HUDEP-2 (cell line): Measurements from ENCODE around the gene SLC35G6.
"Not testable (repeated sequence)": the region's sequence is repeated elsewhere in the genome, so short reads cannot be mapped to it uniquely, and the experiment has no call there.

ENCODE experiments used
- DNase-seq, 76 experiments: peaks; one replicate each; lab custom pipeline; 2025; ENCODE audit not compliant: unreplicated experiment in 76 of 76; lab: John Stamatoyannopoulos, UW

SLC35G6 gene

DNA sequence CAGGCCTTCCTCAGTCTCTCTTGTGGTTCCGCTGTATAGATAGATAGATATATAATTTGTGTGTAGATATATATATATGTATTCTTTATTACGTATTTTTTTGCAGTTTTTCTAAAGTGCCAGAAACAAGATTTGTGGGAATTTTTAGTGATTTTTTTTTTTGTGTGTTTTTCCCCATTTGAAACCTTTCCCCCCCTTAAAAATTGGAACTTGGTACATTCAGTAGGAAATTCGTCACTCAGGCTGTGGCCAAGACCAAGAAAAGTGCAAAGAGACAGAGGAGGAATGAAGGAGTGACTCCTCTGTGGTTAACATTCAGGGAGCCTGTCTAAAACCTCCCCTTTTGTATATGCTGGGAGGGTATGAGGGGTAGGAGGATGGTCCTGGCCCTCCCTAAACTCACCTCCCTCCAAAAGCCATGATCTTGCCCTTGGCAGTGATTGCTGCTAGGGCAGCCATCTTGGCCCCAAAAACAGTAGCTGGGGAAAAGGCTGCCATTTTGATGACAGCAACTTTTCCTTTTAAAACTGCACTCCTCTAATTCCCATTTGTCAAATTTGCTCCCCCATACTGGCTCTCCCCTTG, 21.2 kb upstream of the SLC35G6 start:
- DNase-seq, result no peak

DNA sequence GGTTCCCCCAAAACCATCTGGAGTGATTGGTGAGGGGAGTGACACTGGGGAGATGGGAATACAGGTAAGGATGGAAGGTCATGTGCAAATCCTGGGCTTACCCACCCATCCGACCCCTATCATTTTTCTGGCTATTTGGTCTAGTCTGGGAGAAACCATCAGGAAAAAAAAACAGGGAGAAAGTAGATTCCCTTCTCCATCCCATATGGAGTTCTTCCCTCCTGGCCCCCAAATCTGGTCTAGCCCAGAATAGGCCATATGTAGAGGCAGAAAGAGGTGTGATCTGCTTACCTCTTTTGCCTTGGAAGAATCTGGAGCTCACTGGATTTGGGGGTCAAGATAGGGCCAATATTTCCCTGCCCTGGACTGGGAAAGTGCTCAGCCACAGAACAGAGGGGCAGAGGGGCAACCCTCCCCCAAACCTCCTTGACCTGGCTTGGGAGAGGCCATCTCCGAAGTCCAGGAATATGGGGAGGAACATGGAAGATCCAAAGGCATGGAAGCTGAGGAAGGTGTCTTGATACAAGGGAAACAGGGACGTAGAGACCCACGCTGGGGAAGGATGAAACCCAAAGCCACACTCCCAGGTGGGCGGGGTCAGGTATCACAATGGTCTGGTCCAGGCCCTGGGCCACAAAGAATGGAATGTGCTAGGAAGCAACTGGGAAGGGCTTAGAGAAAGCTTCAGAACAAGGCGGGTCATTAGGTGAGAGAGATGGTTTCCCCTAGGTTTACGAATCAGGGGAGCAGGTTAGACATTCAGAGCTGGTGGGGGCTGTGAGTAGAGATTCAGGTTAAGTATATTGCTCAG, 20.2 kb upstream of the SLC35G6 start:
- no peak for DNase-seq

DNA sequence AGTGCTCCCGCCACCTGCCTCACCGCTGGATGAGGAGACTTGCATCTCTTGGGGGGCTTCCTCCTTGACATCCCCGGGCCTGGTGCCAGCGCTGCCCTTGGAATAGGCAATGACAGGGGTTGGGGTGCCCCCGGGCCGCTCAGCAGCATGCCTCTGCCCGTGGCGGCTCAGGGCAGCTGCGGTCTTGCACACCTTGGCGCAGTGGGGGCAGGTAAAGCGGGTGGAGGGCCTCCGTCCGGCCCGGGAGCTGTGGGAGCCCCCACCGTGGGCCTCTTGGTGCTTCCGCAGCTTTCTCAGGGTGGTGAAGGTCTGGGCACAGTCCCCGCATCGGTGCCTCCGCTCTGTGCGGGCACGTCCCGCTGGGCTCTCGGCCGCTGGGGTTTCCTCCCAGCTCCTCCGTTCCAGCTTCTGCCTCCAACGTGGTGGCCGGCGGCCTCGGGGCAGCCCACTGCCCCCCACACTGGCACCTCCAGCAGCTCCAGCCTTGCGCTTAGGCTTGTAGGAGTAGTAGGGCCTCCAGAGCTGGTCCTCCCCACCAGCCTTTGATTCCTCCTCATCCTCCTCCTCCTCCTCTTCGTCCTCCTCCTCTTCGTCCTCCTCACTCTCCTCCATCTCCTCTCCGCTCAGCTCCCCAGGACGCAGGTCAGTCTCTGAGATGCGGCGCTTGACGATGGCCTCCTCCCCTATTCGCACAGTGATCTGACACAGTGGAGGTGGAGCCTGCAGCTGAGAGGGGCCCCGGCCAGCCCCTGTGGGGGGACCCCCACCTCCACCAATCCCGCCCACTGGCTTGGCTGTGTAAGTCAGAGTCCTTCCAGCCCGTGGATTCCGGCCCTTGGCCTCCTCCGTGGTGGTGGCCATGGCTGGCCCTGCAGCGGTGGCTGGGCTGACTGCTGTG, 18.5 kb upstream of the SLC35G6 start:
- no peak for DNase-seq

- no peak for DNase-seq
These were observed 17.8 kb upstream of the SLC35G6 start for GRCh38 chr17:7463372-7463846.

GRCh38 chr17:7464081-7464480, 17.2 kb upstream of the SLC35G6 start:
- DNase-seq, result no peak

- DNase-seq, result no peak
These were observed 15.5 kb upstream of the SLC35G6 start for GRCh38 chr17:7465597-7466275.

DNA sequence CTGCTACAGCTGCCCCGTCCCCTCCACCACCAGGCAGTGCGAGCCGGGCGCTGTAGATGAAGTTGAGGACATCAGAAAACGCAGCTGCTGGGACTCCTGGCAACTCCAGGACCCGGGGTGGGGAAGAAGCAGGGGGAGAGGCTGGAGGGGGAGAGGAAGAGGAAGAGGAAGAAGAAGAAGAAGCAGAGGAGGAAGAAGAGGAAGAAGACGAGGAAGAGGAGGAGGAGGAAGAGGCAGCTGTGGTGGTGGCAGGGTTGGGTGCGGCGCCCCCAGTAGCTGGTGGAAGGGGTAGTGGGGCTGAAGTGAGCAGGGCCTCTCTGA, 15.0 kb upstream of the SLC35G6 start:
- no peak for DNase-seq

- peak in 50 of 76 experiments; percentile 13 to 76 (median 44) for DNase-seq
These were observed 14.5 kb upstream of the SLC35G6 start for GRCh38 chr17:7466639-7467341.

GRCh38 chr17:7467498-7467897, 13.7 kb upstream of the SLC35G6 start:
- DNase-seq, result no peak

DNA sequence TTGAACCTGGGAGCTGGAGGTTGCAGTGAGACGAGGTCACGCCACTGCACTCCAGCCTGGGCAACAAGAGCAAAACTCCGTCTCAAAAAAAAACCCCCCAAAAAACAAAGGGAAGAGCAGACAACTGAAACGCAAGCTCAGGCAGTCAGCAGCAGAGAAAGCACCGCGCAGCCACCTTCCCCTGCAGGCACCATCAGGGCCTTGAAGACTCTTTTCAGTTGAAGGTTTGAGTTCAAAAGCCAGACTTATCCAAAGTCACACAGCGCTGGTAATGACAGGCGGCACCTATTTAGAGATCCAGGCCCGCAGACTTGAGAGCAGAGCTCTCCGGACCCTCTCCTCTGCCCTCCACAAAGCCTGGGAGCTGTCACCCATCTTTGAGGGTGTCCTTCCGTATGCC, 13.0 kb upstream of the SLC35G6 start:
- no peak for DNase-seq

DNA sequence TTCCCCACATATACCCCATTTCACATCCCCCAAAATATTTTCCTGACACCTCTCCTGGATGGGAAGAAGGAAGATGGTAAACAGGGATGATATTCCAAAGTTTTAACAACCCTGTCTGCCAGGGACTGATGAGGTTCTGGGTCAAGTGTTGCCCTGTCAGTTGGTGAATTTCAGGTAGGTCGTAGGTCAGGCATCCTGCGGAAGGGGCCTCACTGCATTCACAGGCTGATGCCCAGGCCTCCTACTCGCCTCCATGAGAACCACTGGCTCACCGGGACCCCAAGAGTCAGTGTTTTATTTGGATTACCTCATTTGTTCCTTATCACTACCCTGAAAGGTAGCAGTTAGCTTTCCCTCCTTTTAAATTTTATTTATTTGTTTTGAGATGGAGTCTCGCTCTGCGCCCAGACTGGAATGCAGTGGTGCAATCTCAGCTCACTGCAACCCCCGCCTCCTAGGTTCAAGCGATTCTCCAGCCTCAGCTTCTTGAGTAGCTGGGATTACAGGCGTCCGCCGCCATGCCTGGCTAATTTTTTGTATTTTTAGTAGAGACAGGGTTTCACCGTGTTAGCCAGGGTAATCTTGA, 12.3 kb upstream of the SLC35G6 start:
- DNase-seq, result no peak

DNA sequence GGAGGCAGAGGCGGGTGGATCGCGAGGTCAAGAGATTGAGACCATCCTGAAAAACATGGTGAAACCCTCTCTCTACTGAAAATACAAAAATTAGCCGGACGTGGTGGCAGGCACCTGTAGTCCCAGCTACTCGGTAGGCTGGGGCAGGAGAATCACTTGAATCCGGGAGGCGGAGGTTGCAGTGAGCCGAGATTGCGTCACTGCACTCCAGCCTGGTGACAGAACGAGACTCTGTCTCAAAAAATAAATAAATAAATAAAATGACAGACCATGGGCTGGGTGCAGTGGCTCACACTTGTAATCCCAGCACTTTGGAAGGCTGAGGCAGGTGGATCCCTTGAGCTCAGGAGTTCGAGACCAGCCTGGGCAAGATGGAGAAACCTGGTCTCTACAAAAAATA, 11.4 kb upstream of the SLC35G6 start:
- DNase-seq, result not testable (repeated sequence)

- DNase-seq, result not testable (repeated sequence)
These were observed 10.7 kb upstream of the SLC35G6 start for GRCh38 chr17:7470457-7470973.

DNA sequence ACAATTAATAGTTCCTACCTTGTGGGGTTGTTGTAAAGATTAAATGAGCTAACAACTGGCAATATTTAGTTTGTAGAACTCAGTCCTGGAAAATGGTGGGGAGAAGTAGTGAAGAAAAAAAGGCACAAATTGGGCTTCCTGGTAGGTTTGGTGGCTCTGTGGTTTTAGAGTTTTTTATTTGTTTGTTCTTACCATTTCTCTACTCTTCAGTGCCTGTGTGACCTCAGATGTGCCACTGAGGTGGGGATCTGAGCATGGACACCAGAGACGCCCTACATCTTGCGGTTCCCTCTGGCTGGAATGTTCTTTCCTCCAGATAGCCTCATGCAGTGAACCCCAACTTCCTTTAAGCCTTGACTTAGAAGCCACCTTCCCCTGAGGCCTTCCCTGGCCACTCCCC, 9.5 kb upstream of the SLC35G6 start:
- no peak for DNase-seq

- not testable (repeated sequence) for DNase-seq
These were observed 6.5 kb upstream of the SLC35G6 start for GRCh38 chr17:7474767-7475166.

DNA sequence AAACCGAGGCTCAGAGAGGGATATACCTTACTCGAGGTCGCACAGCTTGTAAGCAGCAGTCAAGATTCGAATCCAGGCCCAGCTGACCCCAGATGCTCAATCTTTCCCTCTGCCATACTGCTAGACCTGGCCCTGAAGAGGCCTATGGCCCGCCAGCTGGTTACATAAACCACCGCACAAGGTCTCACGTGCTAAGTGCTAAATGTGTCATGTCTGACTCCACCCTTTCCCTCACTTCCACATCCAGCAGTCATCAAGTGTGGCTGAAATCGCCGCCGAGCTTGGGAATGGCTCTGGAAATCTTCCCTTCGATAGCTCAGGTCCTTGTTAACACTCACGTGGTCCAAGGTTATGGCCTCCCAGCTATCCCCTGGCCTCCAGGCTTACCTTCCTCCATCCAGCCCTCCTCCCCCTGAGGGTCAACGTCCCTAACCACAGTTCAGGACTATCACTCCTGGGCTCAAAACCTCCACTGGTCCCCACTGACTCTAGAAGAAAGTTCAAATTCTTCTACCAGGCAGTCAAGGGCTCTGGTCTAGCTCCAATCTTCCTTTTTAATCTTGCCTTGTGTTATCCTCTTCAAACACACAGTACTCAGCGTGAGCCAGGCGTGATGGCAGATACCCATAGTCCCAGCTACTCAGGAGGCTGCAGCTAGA, 5.4 kb upstream of the SLC35G6 start:
- DNase-seq, result peak in 66 of 76 experiments; percentile 31 to 83 (median 60)

- peak in 4 of 76 experiments; percentile 31 to 45 (median 38) for DNase-seq
These were observed 4.8 kb upstream of the SLC35G6 start for GRCh38 chr17:7476494-7476893.

DNA sequence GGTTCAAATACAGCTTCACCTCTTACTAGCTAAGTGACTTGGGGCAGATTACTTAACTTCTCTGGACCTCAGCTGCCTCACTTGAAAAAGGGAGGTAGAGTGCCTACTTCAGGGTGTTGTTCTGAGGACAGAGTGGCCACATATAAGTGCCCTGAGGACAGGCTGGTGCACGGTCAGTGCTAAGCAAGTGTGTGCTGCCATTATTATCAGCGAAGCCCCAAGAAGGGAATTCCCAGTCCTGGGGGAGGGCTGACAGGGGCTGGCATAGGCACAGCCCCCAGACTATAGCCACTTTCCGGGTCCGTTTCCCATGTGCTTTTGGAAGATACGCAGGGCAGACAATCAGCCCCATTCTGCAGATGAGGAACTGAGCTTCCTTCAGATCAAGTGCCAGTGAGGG, 4.3 kb upstream of the SLC35G6 start:
- DNase-seq, result no peak
